HG03103 (cell line): ENCODE results near the gene TUBB1.
A peak's percentile ranks its signal among the peaks of the same experiment; 100 is the strongest.

Source experiments
- ATAC-seq: cut with Tn5 transposase; IDR thresholded peaks from one replicate; pipeline ENCODE4 v1.9.1; 2021; ENCODE audit warnings: low read depth; ENCODE audit not compliant: unreplicated experiment

TUBB1 gene

DNA sequence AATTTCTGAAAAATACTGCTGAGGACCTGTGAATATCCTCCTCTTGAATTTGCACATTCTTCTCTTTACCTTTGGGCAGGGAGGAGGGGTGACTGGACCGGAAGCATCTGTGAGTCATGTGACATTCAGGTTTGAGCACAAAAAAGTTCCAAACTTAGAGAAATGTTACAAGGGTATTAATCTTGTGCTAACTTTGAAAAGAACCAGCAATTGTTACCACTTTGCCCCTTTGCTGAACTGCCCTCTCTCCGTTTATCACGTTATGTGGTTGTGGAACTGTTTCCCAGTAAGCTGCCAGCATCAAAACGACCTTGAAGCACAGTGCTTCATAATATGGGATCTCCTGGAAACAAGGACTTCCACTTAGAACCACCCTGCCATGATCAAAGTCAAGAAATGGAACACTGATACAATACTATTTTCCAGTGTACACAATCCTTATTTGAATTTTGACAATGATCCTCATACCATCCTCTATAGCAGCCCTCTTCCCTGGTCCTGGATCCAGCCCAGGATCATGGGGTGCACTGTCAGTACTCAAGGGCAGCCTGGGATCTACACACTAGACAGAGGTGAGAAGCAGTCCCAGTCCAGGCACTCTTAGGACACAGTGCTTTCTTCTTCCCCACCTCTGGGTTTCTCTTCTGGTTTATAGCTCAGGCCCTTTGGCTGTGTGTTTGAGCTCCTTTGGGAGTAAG lies 2.3 kb upstream of the TUBB1 start:
- no peak for ATAC-seq

DNA sequence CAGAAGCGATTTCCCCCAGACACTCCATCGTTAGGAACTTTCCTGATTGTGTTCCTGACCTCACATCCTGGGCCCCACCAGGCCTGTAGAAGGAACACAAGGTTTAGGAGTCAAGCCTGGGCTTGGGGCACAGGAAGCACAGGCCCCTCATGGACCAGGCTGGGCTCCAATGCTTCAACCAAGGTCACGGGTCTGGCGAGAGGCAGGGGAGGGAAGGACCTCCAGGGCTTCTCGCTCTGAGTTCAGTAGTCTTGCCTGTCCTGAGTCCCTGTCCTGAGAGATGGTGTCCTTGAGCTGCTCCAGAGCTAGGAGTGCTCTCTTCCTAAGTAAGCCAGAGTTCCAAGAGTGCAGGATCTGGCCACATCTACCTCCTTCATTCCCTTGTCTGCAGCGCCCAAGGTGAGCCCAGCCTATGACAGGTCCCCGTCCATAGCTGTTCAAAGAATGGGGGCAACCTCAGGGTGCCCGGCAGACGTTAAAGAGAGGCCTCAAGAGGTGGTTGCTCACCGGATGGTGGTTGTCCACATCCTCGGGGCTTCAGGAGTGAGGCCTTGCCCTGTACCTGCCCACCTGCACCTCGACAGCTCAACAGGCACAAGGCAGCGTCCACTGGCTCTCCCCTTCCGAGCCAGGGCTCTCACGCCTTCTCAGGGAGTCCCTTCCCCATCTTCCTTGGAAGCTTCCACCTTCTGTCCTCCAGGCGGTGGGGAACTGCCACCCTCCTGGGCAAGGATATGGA lies 1.6 kb upstream of the TUBB1 start:
- no peak for ATAC-seq

DNA sequence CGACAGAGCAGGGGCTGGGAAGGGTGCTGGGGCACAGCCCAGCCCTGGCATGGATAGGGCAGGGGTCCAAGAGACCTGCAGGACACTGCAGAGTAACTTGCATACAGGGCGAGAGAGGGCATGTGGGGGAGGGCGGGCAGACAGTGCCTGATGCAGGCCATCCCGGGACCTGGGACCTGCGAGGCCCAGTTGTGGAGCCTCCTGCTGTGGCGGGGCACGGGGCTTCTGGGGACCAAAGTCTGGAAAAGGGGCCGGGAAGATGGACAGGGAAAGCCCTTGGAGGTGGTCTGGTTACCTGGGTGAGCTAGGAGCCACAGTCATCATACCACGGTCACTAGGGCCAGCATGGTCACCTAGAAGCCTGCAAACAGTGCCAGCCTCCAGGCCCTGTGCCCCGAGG lies 412 bp upstream of the TUBB1 start:
- no peak for ATAC-seq

DNA sequence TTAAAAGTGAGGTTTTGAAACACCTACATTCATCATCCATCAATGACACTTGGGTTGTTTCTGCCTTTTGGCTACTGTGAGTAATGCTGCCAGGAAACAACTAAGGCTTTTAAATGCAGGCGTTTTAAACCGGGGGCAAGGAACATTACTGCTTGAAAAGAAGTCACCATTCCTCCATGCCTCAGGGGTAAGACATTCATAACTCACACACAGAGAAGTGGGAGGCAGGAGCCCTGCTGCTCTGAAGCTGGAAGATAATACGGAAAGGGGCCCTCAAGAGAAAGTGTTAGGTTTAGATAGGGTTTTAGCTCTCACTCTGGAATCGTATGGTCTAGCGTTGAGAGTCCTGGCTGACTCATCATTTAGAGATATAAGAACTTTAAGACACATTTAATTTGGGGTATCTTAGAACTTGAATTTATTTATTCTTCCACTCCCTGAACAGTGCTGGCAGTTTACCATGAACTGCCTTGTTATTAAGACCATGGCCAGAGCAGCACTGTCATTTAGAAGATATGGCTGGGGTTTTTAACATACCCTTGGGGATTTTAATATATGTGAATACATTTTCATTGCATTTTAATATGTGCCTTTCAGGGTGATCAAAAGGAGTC lies 1.8 kb downstream of the TUBB1 start:
- no peak for ATAC-seq

DNA sequence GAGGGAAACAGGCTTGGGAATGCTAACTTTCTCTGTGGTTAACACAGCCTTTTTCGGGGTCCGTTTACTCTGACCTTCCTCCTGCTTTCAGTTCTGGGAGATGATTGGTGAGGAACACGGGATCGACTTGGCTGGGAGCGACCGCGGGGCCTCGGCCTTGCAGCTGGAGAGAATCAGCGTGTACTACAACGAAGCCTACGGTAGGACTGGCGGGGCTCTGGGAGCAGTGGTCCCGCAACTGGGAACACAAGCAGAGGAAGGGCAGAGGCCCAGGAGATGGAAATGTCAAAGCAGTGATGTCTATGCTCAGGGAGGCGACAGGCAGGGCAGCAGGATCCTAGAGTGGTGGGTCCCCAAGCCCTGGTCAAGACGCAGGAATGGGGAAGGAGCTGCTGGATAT lies 3.5 kb downstream of the TUBB1 start:
- ATAC-seq: no peak

DNA sequence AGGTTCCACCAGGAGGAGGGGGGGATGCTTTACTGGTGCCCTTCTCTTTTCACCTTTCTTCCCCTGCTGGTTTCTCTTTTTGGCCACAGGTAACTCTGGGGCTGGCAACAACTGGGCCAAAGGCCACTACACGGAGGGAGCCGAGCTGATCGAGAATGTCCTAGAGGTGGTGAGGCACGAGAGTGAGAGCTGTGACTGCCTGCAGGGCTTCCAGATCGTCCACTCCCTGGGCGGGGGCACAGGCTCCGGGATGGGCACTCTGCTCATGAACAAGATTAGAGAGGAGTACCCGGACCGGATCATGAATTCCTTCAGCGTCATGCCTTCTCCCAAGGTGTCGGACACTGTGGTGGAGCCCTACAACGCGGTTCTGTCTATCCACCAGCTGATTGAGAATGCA lies 4.4 kb downstream of the TUBB1 start:
- no peak for ATAC-seq

DNA sequence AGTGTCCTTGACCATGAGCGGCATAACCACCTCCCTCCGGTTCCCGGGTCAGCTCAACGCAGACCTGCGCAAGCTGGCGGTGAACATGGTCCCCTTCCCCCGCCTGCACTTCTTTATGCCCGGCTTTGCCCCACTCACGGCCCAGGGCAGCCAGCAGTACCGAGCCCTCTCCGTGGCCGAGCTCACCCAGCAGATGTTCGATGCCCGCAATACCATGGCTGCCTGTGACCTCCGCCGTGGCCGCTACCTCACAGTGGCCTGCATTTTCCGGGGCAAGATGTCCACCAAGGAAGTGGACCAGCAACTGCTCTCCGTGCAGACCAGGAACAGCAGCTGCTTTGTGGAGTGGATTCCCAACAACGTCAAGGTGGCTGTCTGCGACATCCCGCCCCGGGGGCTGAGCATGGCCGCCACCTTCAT lies 4.9 kb downstream of the TUBB1 start:
- no peak for ATAC-seq

DNA sequence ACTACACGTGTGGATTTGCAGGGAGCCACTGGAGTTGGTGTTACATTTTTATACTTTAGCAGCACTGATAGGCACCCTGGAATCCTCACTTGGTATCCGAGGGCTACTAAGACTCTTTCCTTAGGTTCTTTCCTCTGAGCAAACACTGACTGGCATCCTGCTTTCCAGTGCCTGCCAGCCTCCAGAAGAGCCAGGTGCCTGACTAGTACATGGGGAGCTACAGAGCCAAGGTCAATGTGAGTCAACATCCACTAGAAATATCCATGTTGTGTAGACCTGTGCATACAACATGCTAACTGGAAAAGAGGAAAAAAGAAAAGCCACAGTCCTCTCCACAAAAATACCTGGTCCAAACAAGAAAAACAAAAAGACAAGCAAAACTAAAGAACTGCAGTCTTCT lies 5.9 kb downstream of the TUBB1 start:
- no peak for ATAC-seq

DNA sequence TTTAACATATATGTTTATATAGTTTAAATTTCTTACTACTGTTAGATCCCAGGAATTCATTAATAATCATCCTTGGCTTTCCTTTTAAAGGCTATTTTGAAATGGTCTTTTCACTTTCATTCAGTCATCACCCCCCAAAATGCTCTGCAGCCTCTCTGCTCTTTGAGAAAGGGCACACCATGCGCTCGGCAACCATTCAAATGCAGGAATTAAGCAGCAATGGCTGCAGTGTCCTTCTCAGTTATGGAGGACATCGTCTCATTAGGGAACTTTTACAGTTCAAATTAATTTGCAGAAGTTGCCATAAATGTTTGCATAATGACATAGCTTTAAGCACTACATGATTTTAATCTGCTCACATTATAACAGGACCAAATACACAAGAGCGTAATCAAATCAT lies 6.3 kb downstream of the TUBB1 start:
- no peak for ATAC-seq

DNA sequence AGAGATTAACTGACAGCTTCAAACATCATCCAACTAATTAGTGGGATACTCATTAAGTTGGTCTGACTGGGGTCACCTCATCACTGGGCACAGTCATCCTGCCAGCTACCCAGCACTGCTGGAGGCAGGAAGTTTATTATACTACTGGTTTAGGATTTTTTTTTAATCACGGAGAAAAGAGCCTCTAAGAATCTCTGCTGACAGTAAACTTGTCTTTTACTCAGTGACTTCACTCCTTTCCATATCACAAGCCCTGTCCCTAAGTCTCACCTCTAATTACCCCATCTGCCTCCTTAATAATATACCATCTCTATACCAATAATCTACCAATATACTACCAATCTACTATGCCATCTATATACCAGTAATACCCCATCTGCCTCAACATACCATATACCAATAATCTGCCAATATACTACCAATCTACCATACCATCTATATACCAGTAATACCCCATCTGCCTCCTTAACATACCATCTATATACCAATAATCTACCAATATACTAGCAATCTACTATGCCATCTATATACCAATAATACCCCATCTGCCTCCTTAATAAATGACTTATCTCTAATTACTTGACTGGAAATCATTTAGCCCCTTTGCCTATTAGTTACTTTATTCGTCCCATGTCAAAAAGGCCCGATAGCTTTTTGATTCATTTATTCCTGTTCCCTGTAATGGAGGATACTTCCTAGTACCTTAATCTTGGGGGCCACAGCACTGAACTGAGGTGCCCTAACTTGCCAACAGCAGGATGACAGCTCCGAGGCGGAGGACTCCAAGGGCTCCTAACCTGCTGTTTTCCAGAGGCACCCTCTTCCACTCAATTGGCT lies 7.9 kb downstream of the TUBB1 start:
- ATAC-seq: no peak

DNA sequence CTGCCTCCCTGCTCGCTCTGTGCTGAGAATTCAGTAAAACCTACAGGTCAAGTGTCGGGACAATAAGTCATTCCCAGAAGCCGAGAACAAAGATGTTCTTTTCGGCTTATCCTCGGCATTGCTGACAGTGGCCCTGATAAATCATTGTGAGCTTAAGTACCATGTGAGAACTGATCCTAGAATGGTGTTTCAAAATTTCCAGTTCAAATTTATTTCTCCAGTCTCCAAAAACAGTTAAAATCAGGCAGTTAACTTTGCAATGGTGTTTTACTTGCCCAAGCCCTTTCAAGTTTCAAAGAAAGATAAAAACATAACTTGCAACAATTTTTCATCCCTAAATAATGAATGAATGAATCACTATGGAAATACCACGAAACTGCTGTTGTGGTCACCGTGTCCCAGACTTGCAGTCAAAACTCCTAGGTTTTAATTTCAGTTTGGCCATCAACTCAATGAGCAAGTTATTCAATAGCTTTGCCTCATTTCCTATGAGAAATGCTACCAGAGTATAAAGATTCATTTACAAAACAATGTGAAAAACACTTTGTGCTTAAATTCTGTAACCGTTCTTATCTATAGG lies 8.6 kb downstream of the TUBB1 start:
- no peak for ATAC-seq

DNA sequence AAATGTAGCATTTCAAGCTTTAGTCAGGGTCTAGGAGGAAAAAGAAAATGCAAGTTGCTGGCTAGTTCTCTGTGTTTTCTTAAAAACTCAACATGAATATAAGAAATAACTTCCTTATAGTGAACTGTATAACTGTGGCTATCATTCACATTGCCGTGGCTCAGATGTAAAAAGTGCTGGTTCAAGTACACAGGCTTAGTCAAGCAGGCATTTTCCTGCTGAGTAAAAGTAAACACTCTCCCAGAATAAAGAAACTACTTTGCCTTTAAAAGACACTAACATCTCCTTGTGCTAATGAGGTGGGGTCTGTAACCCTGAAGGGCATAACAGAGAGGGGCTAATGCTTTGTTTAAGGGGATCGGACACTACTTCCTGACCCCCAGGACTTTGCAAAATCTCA lies 9.6 kb downstream of the TUBB1 start:
- no peak for ATAC-seq

DNA sequence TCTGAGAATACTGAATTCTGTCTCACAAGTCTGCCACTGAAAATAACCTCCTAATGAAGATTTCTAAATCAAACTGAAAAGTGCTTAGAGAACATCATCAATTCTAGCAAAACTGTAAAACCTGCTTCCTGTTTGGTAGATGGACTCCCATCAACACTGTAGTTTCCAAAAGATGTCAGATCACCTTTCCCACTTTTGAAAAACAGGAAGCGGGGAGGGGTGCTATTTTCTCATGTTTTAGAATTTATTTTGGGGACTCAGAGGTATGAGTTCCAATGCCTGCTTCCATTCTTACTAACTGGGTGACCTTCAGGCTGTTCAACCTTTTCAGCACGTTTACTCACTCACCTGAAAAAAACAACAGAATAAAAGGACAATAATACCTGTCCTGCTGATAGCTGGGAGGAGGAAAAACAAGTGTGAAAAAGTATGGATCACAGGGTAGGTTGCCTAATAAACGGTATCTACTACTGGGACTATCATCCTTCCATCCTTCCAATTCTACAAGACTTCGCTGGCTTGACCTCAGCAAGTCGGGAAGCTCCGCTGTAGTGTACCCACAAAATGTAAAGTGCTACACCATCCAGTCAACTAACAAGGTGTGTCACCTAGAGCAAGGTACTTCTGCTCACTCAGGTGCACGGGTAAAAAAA lies 11.8 kb downstream of the TUBB1 start:
- ATAC-seq: no peak

DNA sequence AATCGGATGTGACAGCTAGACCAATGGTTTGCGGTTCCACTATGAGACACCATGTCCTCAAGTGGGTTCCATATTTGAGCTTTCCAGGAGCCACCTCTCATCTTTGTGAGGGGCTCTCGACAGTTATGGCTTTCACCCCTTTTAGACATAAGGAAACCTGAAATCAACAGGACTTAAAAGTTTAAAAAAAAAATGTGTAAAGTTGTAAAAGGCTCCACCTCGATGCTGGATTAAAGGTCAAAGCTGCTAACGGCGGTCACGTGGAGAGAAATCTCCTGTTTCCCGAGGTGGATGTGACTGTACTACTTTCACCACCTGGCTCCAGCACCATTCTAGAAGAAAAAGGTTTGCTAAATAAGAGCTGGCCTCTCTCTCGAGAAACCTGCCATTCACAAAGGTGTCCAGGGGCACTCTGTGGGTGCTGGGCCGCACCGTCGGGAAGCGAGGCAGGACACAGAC lies 12.4 kb downstream of the TUBB1 start:
- ATAC-seq: no peak

DNA sequence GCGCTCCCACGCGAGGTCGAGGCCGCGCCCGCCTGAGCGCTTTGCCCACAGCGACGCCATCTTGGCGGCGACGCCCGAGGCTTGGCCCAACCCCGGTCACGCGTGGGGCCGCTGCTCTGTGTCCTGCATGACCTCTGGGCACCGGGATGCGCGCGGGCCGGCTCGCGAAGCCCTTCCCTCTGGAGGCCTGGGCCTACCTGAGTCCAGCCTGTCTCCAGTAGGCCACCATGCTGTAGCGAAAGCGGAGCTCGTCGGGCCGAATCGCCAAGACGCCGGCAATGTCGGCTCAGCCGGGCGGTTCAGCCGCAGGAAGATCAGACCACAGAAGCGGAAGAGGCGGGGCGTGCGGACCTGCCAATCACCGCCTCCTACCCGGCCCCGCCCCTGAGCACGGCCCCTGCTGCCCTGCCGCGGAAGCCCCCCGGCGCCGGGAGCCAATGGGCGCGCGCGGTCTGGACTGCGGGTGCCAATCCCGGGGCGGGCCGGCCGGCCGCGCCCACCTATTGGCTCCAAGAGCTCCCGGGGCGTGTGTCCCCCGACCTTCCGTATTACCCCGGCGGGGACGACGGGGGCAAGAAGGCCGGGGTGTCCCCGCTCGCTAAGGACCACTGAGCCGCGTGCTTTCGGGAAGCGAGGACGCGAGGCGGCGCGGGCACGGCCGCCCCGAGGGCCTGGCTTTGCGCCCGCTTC lies 12.9 kb downstream of the TUBB1 start, which contains the start of gene ATP5F1E:
TSS of gene ATP5F1E (minus strand) at position 313 of the 690 bp plus-strand sequence. CDS start at position 229, 84 bp downstream.
- peak; percentile 90 for ATAC-seq

DNA sequence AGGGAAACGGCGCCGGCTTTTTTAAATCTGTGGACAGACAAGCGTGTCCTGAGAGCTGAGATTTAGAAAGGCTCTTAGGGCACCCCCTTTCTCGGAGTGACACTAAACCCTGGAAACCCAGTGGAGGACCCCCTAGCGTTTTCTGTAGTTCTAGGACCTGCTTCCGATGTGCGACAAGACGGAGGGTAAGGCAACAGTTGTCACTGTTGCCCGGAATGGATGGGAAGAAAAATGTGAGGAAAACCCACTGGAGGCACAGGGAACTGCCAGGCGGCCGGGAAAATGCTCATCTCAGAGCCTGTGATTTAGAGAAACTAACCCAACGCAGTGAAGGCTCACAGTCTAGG lies 13.5 kb downstream of the TUBB1 start:
- ATAC-seq: no peak

DNA sequence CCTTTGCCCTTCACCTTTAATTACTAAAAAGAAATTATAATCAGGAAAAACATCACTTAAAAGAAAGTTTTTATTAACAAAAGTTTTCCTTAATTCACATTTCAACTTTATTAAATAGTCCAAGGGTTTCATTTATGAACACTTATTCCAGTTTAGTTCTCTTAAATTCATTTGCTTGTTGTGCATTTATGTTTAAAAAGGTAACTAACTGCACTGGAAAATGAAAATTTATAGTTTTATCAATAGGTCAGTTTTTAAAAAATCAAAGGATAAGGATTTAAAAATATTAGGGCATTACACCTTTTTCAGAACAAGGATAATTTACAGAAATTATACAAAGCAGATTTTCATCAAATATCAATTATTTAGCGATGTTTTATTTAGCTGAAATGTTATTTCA lies 13.9 kb downstream of the TUBB1 start:
- no peak for ATAC-seq

DNA sequence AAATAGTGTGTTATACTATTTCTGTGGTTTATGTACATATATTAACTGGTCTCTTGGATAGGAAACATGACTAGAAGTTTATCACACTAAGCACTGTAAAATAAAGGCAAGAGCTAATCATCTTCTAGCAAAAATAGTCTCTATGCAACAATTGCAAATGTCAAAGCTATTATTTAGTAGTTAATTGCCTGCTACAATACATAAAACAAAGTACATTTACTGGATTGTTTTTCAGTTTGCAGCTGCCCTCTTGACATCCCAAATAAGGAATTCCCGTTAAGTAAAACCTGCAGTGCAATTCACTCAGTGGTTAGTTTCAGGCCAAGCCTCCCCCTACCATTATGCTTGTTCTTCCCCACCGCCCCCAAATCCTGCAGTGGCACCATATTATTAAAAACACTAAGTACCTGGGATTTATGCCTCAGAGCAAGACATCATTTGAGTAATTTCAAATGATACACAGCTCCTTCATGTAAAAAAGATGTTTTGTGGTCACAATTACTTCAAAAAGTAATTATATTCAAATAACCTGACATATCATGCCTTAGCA lies 14.5 kb downstream of the TUBB1 start:
- no peak for ATAC-seq

DNA sequence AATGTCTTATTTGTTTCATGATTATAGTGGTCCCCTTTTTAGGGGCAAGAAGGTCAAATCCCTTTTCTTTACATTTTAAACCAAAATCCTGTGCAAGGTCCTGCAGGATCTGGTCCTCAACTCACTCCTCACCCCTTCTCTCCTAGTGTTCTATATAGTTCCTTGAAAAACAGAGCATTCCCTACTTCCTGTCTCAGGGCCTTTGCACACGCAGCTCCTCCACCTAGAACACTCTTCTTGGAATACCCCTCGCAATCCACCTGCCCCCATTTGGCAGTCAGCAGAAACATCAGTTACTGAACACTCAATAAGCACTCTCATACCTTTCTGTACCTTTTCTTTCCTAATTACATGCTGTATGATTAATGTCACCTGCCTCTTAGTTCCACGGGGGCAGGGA lies 16.2 kb downstream of the TUBB1 start:
- no peak for ATAC-seq
